ENCODE data around the gene ARHGEF3.
"Not testable (repeated sequence)": the region's sequence is repeated elsewhere in the genome, so short reads cannot be mapped to it uniquely, and the experiment has no call there.

Gene ARHGEF3

GRCh38 chr3:56769116-56769707 lies 32.5 kb downstream of the ARHGEF3 start:
- DNase-seq, result no peak

- DNase-seq, result no peak
Measured at GRCh38 chr3:56764904-56765547, 36.7 kb downstream of the ARHGEF3 start.

DNA sequence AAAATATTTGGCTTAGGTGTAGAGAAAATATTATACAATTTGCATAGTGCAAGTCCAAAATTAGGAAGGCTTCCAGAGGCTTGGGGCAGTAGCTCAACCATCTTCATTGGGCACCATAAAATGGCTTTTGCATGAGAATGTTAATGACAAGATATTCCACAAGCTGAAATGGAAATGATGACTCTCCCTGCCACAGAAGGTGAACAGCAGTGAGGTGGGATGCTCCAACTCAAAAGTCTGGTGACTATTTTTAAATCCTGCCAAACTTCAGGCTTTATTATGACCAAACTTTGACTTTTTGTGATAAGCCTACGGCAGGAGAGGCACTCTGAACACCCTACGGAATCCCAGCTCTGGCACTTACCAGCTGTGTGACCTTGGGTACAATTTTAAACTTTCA lies 37.6 kb downstream of the ARHGEF3 start:
- no peak for DNase-seq

DNA sequence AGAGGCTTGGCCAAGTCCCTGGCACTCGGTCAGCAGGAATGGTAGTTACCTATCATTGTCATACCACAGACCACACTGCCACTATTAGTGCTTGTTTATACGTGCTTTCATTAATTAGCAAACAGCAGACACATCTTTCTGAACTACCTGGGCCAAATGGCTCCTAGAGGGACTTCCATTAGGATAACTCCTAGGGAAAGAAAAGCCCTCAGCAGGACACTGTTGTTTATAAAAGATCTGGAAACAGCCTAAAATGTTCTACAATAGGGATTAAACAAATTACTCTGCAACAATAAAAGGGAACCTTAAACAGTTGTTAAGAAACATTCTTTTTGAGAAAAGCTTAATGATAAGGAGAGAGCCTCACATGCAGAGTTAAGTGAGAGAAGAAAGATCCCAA lies 38.5 kb downstream of the ARHGEF3 start:
- peak in 1 of 2 experiments; percentile 24 for DNase-seq

GRCh38 chr3:56762718-56763117 lies 39.0 kb downstream of the ARHGEF3 start:
- DNase-seq, result peak; percentile 29 to 62

GRCh38 chr3:56761887-56762651 lies 39.7 kb downstream of the ARHGEF3 start:
- DNase-seq, result no peak

DNA sequence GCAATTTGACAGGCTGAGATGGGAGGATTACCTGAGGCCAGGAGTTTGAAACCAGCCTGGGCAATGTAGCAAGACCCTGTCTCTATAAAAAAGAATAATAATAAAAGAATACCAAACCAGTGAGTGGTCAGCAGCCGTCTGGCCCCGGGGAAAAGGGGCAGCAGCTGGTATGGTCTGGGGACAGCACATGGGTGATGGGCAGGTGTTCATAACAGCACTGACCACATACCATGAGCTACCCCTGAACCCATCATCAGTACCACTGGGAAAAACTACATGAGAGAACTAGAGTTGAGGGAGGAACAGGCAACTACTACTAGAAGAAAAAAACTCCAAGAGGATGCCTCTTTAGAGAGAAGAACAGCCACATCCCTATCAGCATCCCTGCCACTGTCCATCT lies 40.7 kb downstream of the ARHGEF3 start:
- DNase-seq, result no peak

DNA sequence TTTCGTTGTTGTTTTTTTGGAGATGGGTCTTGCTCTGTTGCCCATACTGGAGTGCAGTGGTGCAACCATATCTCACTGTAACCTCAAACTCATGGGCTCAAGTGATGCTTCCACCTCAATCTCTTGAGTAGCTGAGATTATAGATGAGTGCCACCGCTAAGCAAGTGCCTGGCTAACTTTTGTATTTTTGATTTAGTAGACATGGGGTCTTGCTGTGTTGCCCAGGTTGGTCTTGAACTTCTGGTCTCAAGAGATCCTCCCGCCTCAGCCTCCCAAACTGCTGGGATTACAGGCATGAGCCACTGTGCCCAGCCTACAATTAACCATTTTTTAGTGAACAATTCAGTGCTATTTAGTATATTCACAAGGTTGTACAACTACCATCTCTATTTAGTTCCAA lies 42.2 kb downstream of the ARHGEF3 start:
- DNase-seq, result no peak

- DNase-seq, result no peak
Measured at GRCh38 chr3:56758539-56758981, 43.2 kb downstream of the ARHGEF3 start.

GRCh38 chr3:56758042-56758441 lies 43.7 kb downstream of the ARHGEF3 start:
- DNase-seq, result not testable (repeated sequence)

DNA sequence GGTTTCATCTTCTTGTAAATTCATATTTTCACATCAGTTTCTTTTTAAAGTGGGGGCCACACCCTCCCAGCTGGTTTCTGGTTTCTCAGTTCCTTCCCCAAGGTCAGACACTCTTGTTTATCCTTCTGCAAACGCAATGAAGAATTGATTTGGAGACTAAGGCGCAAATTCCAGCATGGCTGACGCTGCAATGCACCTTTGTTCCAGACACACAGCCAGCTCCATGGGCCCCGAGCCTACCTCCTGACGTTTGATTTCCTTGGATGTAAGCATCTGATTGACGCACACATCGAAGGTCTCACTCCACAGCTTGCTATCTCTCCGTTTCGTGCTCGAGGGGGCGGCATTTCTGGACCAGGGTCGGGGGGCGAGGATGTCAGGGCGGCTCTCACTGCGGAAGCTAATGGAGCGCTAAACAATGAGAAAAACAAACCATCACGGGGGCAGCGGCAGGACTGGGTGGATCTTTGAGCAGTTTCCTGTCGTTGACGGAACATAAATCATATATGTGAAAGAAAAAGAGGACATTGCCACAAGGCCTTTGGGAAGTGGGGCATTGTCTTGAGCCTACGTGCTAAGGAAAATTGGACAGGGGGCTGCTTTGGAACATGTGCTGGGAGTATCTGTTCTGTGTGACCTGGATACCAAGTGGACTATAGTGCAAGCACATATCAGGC lies 46.9 kb downstream of the ARHGEF3 start:
- no peak for DNase-seq

DNA sequence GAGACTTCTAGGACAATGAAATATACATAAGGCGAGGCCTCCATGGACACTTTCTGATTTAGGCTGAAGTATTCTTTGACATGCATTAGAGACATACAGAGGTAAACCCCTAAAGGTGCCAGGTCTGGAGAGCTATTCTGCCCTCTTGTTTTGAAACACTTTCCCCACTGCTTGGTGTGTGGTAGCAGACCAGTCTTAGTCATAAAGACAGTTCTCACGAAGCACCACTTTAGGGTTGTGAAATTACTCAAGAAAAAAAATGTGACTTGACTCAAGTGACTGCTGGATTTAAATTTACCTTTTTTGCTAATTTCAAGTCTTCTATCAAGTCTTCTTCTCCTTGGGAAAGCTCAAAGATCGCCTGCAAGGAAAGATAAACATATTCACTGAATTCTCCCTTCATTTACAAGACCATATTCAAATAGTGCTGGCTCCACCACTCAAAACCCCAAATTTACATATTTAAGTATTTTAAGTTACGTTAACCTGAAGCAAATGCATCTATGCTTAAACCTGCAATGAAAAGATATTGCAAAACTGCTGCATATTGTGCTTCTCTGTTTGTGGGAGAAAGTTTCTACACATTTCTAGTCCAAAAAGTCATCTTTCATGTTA lies 48.4 kb downstream of the ARHGEF3 start:
- DNase-seq, result no peak

DNA sequence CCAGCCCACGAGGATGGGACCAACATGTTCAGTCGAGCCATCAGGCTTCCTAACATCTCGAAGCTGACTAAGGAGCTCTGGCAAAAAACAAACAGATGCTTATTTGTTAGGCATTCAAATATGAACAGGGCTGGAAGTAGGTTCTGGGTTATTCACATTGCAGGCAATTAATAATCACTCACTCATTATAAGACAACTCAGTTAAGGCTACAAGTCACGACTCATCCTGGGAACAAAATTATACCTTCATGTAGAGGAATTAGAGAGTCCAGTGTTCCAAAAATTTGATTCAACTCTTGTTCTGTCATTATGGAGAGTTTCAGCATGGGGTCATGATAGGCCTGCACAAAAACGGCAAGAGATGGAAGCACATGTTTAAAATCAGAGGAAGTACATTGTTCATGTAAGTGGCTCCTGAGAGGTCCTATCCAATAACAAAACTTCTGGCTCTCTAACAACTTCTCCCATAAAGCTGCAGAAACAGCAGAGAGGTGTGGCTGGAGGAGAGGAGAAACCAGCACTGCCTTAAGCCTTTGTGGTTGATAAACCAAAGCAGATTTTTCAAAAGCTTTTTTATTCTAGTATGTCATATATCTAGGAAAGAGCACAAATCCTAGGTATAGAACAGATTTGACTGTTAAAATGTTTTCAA lies 50.6 kb downstream of the ARHGEF3 start:
- DNase-seq, result no peak

DNA sequence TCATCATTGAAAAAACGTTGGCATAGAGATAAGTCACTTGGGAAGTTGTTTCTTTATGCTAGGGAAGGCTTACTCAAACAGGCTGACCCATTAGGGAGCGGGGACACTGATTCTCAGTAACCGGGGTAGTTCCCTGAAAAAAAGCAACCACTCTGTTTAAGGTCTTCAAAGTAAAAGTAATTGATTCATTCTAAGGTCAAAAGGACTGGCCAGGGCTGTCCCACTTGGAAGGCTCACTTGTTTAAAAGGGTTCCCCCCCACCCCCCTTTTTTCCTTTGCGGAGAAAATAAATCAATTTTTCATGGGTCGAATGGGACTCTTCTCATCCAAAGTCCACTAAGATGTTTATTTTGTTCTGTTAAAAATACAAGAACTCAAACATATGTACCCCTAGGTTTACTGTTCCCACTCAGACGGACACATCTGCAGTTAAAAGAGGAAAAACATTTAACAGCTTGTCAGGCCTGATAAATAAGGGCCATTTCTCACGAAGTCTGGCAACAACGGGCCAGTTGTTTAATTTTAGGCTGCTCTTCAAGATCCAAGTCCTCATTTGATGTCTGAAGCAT lies 53.0 kb downstream of the ARHGEF3 start:
- DNase-seq, result no peak

DNA sequence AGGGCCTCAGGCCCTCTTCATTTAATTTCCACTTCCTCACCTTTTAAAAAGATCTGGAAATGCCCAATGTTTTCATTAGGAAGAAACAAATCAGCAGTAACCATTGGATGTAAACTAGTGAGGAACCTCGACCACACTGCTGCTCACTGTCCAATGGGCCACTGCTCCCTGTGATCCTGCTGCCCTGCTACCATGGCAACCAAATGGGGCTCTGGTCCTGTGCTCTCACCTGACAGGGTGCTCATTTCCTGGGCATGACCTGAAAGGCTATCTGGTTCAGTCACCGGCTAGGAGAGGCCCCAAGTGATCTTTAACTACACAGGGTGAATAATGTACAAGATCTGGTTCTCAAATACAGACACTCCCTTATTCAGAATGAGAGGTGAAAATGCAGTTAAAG lies 54.6 kb downstream of the ARHGEF3 start:
- no peak for DNase-seq

DNA sequence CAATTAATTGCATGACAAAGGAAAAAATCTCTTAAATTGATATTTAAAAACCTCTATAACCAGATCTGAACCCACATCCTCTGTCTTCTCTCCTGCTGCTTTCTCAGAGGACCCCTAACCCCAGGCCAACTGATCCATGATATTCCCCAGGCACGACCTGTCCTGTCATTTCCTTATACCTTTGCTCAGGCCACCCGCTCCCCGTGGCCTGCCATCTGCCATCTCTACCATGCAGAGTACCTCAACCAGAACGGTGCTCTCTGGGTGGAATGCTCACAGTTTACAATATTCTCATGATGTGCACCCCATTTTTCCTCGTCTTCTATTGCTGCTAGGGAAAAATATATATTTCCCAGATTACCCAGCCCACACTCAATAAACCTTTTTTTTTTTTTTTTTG lies 57.7 kb downstream of the ARHGEF3 start:
- no peak for DNase-seq

GRCh38 chr3:56742887-56743286 lies 58.9 kb downstream of the ARHGEF3 start:
- DNase-seq, result no peak

GRCh38 chr3:56739036-56739435 lies 62.7 kb downstream of the ARHGEF3 start:
- no peak for DNase-seq

DNA sequence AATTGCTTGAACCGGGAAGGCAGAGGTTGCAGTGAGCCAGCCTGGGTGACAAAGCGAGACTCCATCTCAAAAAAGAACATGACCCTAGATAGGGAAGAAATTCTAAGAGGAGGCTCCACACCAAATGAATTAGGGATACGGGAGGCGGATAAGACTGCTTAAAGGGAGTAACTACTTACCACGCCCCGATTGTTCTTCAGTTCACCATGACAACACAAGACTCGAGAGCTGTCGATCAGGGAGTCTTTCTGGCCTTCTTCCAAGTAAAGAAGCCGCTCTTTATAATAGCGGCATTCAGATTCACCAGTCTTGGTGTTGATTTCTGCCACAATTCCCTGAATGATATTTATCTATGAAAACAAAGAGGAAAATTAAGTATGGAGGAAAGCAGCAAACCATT lies 64.7 kb downstream of the ARHGEF3 start:
- DNase-seq, result no peak

- no peak for DNase-seq
Measured at GRCh38 chr3:56732109-56732508, 69.6 kb downstream of the ARHGEF3 start.

DNA sequence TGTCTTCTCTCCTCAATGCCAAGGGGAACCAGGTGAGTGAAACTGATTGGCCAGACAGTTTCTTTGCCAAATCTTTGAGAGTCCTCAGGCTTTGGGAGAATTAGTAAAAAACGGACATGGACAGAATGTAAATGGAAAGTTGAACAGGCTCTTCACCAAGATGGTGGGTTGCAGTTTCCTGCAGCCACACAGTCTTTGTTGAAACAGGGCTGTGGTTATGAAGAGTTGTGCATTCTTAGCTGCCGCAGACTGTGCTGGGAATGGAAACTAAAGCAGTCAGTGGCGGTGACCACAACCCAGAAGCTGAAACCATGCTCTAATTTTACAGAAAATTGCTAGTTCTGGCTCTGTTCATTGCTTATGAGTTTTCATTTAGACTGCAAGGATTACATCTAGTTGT lies 76.6 kb downstream of the ARHGEF3 start:
- no peak for DNase-seq

DNA sequence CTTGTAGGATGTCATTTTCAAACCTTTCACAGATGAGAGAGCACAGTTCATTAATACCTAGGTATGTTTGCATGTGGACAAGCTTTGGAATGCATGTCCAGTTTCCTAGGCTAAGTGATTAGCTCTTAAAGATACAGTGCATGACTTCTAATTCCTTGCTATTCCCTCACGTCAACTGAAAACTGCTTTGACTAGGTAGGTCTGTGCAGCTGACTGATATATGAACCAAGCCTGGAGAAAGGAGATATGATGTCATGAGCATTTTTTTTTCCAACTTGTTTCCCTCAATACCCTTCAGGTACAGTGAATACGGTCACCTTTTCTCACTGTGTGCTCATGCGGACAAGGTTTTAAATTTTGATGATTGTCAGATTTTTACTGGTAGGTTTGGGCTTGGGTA lies 77.1 kb downstream of the ARHGEF3 start:
- no peak for DNase-seq
